Activated T-helper 9 cell treated with anti-CD3 and anti-CD28 coated beads, Interleukin-2, amount 50 U/mL, for 16 hours (primary cell): ENCODE measurements around the gene GRHL1.
"Not testable (repeated sequence)": the region's sequence is repeated elsewhere in the genome, so short reads cannot be mapped to it uniquely, and the experiment has no call there.

Experiments used
- DNase-seq: peaks from one replicate; pipeline ENCODE4 v3.0.0-alpha.2; 2020; ENCODE audit warnings: low read depth

GRHL1 gene

DNA sequence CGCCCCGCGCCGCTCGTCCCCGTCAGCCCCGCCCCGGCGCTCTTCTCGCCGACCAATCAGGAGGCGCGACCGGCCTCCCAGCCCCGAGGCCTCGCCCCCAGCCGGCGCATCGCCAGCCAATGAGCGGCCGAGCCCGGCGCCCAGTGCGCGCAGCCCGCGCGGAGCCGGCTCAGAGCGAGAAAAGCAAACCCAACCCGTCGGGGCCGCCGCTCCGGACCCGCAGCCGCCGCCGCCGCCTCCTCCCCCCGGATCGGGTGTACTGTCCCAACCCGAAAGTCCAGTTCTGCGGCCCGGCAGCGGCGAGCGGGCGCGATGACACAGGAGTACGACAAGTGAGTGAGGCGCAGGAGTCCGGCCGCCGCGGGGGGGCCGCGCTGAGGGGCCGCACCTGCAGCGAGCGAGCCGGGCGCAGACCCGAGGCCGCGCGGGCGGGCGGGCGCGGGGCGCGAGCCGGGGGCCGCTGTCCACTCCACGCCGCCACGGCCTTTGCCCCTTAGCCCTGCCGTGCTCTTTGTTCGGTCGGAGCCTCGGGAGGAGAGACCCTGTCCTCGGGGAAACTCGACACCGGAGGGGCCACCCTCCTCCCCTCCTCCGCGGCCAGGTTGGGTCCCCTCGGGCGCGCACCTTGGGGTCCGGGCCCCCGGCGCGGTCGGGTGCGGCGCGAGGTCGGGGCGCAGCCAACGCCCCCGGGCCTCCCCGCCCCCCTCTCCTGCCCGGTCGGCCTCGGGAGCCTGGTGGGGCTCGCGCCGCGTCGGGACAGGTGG is at the start of gene GRHL1:
TSS of gene GRHL1 (plus strand) at position 172 of the 764 bp plus-strand sequence. CDS start at position 313, 141 bp downstream.
- peak; percentile 86 for DNase-seq

DNA sequence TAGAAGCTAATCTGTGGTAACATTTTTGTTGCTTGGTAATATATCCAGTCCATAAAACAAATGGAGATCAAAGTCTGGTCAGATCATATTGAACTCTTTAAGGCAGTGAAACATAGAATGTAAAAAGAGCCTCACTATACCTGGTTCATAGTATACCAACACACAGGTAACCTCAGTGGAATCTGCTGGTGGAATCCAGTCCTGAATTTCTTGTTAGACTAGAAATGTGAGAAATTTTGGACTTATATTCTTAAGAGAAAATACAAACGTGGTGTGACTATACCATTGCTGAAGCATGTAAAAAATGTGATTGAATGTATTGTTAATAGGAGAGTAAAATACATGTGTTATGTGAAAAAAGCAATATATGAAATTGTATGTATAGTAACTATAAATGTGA is 46.1 kb upstream of the GRHL1 start:
- no peak for DNase-seq

DNA sequence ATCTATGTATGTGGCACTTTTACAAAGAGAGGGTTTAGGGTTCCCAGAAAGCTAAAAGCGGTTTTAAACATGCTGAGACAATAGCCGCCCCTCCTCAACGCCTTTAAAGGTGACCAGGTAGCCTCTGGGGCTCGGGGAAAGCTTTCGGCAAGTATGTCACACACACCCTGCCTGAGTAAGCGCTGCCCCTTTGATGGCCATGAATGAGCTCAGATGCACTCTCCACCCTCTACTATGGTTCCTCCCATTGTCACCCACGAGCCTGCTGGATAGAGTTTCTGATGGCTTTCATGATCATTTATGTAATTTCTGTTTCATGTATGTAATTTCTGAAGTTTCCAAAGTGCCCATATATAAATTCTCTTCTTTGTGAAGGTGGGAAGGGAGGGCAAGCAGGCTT is 44.1 kb upstream of the GRHL1 start:
- DNase-seq: no peak

DNA sequence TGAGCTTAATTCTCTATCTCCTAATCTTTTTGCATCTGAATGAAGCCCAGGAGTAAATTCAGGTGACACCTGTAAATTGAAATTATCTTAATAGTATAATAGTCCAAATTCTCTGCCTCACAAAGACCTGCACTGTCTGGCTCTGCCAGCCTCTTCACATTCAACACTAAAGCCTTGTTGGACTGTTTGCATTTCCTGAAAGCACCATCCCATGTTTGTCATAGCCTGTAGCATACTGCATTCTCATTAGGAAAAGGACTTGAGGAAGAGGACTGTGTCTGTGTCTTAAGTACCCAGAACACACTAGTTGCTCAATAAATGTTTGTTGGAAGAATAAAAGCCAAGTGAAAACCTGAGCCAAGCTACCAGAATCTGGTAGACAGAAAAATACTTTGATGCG is 42.9 kb upstream of the GRHL1 start:
- DNase-seq: no peak

DNA sequence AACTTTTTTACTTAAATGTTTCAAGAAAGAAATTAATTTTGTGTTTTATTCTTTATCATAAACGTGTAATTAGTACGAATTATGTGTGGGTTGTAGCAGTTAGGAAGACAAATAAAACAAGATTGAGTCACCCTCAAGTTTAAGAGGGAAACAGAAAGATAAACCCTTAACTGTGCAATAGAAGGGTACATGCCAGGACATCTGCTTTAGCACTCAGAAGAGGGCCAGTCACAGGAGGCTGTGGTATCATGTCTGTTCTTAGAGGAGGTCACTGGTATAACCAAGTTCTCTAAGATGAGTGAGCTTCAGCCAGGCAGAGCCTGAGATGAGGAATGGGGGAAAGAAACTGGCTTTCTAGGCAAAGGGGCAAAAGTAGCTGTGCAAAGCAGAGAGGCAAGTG is 42.4 kb upstream of the GRHL1 start:
- DNase-seq: no peak

GRCh38 chr2:9910699-9911098 is 40.8 kb upstream of the GRHL1 start:
- DNase-seq: no peak

- no peak for DNase-seq
Observed at GRCh38 chr2:9912468-9912867, 39.0 kb upstream of the GRHL1 start.

DNA sequence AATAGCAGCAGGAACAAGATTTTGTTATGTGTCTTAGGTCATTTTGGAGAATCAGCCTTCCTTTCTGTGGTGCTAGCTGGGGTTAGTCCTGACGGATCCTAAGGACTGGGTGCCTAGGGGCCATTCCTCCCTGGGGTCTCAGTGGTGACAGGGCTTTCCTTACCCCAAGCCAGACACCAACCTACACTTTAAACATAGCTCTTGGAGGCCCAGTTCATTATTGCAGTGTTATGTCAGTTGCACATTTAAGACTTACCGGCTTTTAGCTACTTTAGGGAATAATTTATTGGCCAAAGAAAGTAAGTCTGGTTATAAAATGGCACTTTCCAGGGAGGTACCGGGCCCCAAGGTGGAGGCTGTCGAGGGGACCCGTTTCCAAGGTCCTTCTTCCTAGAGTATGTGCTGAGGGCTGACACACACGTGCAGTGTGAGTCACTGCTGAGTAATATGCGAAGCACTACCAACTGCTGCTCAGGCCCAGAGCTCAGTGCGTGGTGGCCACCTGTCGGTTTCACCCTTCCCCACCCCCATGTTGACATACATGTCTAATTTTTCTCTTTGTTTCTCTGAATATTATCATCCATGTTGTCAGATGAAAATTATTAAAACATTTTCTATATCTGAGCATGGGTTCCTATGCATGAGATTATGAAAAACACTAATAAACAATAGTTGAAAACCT is 37.0 kb upstream of the GRHL1 start:
- DNase-seq: peak; percentile 36

- no peak for DNase-seq
Observed at GRCh38 chr2:9918275-9918674, 33.2 kb upstream of the GRHL1 start.

DNA sequence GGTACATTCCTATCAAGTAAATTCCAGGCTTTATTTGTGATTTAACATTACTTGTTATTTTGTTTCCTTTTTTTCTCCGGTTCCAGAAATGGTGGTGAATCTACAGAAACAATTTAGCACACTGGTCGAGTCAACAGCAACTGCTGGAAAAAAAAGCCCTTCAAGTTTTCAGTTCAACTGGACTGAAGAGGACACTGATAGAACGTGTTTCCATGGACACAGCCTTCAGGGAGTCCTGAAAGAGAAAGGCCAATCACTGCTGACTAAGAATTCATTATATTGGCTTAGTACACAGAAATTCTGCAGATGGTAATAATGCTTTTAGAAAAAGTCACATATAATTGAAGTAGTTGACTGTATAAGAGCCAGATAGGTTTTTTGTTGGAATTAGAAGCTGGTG is 32.0 kb upstream of the GRHL1 start:
- no peak for DNase-seq

DNA sequence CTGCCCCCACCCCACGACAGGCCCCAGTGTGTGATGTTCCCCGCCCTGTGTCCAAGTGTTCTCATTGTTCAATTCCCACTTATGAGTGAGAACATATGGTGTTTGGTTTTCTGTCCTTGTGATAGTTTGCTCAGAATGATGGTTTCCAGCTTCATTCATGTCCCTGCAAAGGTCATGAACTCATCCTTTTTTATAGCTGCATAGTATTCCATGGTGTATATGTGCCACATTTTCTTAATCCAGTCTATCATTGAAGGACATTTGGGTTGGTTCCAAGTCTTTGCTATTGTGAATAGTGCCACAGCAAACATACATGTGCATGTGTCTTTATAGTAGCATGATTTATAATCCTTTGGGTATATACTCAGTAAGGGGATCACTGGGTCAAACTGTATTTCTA is 24.5 kb upstream of the GRHL1 start:
- not testable (repeated sequence) for DNase-seq

DNA sequence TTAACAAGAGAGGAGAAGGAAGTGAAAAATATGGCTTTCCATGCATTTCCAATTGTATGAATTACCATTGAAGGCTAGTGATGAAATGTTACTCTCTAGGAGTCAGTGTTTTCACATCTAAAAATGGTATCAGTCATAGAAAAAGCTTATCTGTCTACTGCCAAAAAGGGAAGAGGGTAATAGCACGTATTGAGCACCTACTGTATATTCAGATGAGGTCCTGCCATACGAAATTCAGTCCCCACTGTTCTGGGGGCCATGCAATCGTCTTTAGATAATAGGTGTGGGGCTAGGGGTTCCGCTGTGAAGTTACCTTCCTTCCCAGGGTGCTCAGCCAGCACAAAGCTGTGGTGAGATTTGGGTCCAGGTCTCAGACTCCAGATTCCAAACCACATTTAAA is 14.2 kb upstream of the GRHL1 start:
- no peak for DNase-seq

- DNase-seq: no peak
Observed at GRCh38 chr2:9937968-9938367, 13.5 kb upstream of the GRHL1 start.

- no peak for DNase-seq
Observed at GRCh38 chr2:9939587-9940485, 11.7 kb upstream of the GRHL1 start.

GRCh38 chr2:9941196-9941995 is 10.1 kb upstream of the GRHL1 start:
- DNase-seq: no peak

DNA sequence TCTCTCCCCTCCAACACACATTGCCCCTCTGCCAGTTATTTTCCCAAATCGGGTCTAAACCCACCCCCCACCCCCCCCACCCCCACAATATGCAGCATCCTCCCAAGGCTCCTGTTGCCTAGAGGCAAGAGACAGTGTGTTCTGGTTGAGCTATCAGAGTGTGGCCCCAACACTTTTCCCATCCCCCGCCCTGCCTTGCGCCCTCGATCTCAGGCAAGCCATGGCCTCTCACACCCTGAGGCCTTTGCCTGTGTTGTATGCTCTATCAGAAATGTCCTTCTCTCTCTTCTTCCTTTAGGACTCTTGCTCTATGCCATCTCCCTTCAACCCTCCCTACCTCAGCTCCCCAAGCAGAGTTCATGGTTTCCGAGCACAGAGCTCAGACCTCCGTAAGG is 9.5 kb upstream of the GRHL1 start:
- DNase-seq: no peak

- no peak for DNase-seq
Observed at GRCh38 chr2:9944330-9944758, 7.1 kb upstream of the GRHL1 start.

GRCh38 chr2:9945596-9945995 is 5.9 kb upstream of the GRHL1 start:
- DNase-seq: no peak

- no peak for DNase-seq
Observed at GRCh38 chr2:9946076-9946475, 5.4 kb upstream of the GRHL1 start.

DNA sequence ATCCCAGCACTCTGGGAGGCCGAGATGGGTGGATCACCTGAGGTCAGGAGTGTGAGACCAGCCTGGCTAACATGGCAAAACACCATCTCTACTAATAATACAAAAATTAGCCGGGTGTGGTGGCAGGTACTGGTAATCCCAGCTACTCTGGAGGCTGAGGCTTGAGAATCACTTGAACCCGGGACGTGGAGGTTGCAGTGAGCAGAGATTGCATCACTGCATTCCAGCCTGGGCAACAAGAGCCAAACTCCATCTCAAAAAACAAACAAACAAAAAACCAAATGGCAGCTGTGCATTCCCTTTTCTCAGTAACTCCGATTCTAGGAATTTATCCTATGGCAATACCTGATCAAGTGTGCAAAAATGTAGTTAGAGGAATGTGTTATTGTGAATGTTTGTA is 4.7 kb upstream of the GRHL1 start:
- no peak for DNase-seq

- DNase-seq: no peak
Observed at GRCh38 chr2:9948721-9949120, 2.8 kb upstream of the GRHL1 start.
